GM12878 (cell line): Measurements from ENCODE around the gene TDP2. TPM values are rescaled to one million over a fixed set of nuclear protein-coding genes. Genes with fewer than 3 reads are reported as not detected.
A peak's percentile ranks its signal among the peaks of the same experiment; 100 is the strongest.

Experiments used
- ATAC-seq: fragments of 200-7000 bp; cut with Tn5 transposase; 3 replicates; pipeline ENCODE4 v1.9.1; 2020; ENCODE audit warnings: mild to moderate bottlenecking, moderate library complexity
- BruUV-seq: library from RNA; stranded (reverse); fragments of 400-500 nt; replicated peaks from 2 replicates; lab custom pipeline; 2021; lab: Mats Ljungman, UMichigan
- CTCF ChIA-PET: fragments of 300-600 bp; sonication (Branson Sonifier 250); formaldehyde crosslinking; extraction: SDS; loops from one replicate; lab custom pipeline; 2021; ENCODE audit warnings: inconsistent platforms; lab: Yijun Ruan, JAX
- POLR2A ChIA-PET: fragments of 350-600 bp; formaldehyde crosslinking; extraction: SDS; loops from one replicate; lab custom pipeline; 2021; ENCODE audit warnings: inconsistent platforms; lab: Charles Lee
- RAD21 ChIA-PET: fragments of 300-600 bp; sonication (Branson Sonifier 250); formaldehyde crosslinking; loops from one replicate; lab custom pipeline; 2023; ENCODE audit warnings: antibody characterized with exemption; ENCODE audit not compliant: unreplicated experiment; lab: Charles Lee
- SMC1A ChIA-PET: fragments of 300-600 bp; sonication (Branson Sonifier 250); formaldehyde crosslinking; loops from one replicate; lab custom pipeline; 2023; ENCODE audit not compliant: unreplicated experiment, uncharacterized antibody; lab: Charles Lee
- DNase-seq: peaks from one replicate; pipeline ENCODE4 v3.0.0-alpha.2; 2011; ENCODE audit warnings: low read depth, low spot score
- FAIRE-seq: peaks from 3 replicates; lab custom pipeline; 2011; peaks lifted over from hg19 to GRCh38; lab: Jason Lieb, UNC
- H2AFZ ChIP-seq: 2 replicates; pipeline ENCODE4 v1.6.0; 2011; ENCODE audit warnings: low read depth, low read length, control low read depth; ENCODE audit not compliant: control insufficient read depth
- H3K27ac ChIP-seq: 2 replicates; pipeline ENCODE4 v1.5.1; 2011; ENCODE audit warnings: control low read depth; ENCODE audit not compliant: control insufficient read depth, insufficient read depth
- H3K27me3 ChIP-seq, 2 experiments: replicated peaks in 1 of 2; 2 replicates each; pipeline versions ENCODE4 v1.6.0 to v1.6.1; 2011; ENCODE audit warnings: low read length in 1 of 2; ENCODE audit not compliant: control insufficient read depth in 2 of 2, insufficient read depth in 2 of 2
- H3K36me3 ChIP-seq, 2 experiments: 2 replicates each; pipeline ENCODE4 v1.5.1; 2011; ENCODE audit warnings: low read length in 1 of 2; ENCODE audit not compliant: control insufficient read depth in 2 of 2, insufficient read depth in 2 of 2
- H3K4me1 ChIP-seq: 2 replicates; pipeline ENCODE4 v1.6.1; 2011; ENCODE audit warnings: mild to moderate bottlenecking, low read length, moderate library complexity, mixed read lengths; ENCODE audit not compliant: control insufficient read depth, insufficient read depth
- H3K4me2 ChIP-seq: 2 replicates; pipeline ENCODE4 v1.6.0; 2011; ENCODE audit warnings: control low read depth; ENCODE audit not compliant: control insufficient read depth, insufficient read depth
- H3K4me3 ChIP-seq: fragments of 200-600 bp; sonication (generic); 2 replicates; pipeline ENCODE4 v1.5.1; 2016
- H3K79me2 ChIP-seq: 2 replicates; pipeline ENCODE4 v1.6.0; 2011; ENCODE audit warnings: low read length; ENCODE audit not compliant: control insufficient read depth, insufficient read depth
- H3K9ac ChIP-seq: 2 replicates; pipeline ENCODE4 v1.8.0; 2011; ENCODE audit warnings: low read length, control low read depth, mixed read lengths; ENCODE audit not compliant: control insufficient read depth, insufficient read depth
- H3K9me3 ChIP-seq: replicated peaks from 3 replicates; pipeline ENCODE4 v1.5.1; 2011; ENCODE audit warnings: mild to moderate bottlenecking, low read length; ENCODE audit not compliant: control insufficient read depth, insufficient read depth
- H4K20me1 ChIP-seq: 2 replicates; pipeline ENCODE4 v1.6.0; 2011; ENCODE audit not compliant: control insufficient read depth, insufficient read depth
- BACH1 ChIP-seq: fragments of 450-650 bp; IDR thresholded peaks from 2 replicates; pipeline ENCODE4 v1.6.1; 2017; ENCODE audit warnings: mild to moderate bottlenecking, borderline replicate concordance
- CUX1 ChIP-seq: IDR thresholded peaks from 2 replicates; pipeline ENCODE4 v1.6.1; 2012; ENCODE audit warnings: improper control_type of control experiment, low read depth, low read length; ENCODE audit not compliant: insufficient replicate concordance
- E2F4 ChIP-seq: IDR thresholded peaks from 2 replicates; pipeline ENCODE4 v1.6.1; 2012; ENCODE audit warnings: low read depth, low read length, improper control_type of control experiment
- IRF5 ChIP-seq: fragments of 450-650 bp; IDR thresholded peaks from 2 replicates; pipeline ENCODE4 v1.6.1; 2017; ENCODE audit warnings: borderline replicate concordance
- REST ChIP-seq: IDR thresholded peaks from 2 replicates; pipeline ENCODE4 v1.6.1; 2012; ENCODE audit warnings: mild to moderate bottlenecking, low read depth, low read length
- SMAD1 ChIP-seq: fragments of 450-650 bp; IDR thresholded peaks from 2 replicates; pipeline ENCODE4 v1.6.1; 2018; ENCODE audit warnings: mild to moderate bottlenecking, low read depth; ENCODE audit not compliant: partially characterized antibody
- YY1 ChIP-seq: IDR thresholded peaks from 2 replicates; pipeline ENCODE4 v1.6.1; 2011; ENCODE audit warnings: low read depth, mild to moderate bottlenecking, low read length
- ZNF622 ChIP-seq: fragments of 450-650 bp; IDR thresholded peaks from 2 replicates; pipeline ENCODE4 v1.6.1; 2017; ENCODE audit warnings: mild to moderate bottlenecking, inconsistent platforms
- WGBS: methylation state at CpG from one replicate; pipeline ENCODE4 v1.1.6; 2016; ENCODE audit warnings: low lambda C conversion rate; ENCODE audit not compliant: insufficient replicate concordance, insufficient coverage; ENCODE audit errors: missing lambda C conversion rate; 5-methylcytosine and 5-hydroxymethylcytosine counted together
- in situ Hi-C: fragments of 300-500 bp; cut with MboI; formaldehyde crosslinking; loops from 9 replicates; pipeline ENCODE4 v1.14.3; 2018; ENCODE audit warnings: mixed read lengths
- intact Hi-C: fragments of 100-400 bp; cut with micrococcal nuclease; formaldehyde crosslinking; loops from one replicate; pipeline ENCODE4 v1.14.2; 2022; ENCODE audit not compliant: unreplicated experiment
- polyA plus RNA-seq, 11 experiments: library from polyadenylated mRNA; depleted of rRNA in 4 of 11; unstranded in 6 of 11; stranded (reverse) in 5 of 11; fragments of >200 nt; fragmentation: Nextera tagmentation in 4 of 11; fragmentation: Illumina TruSeq in 1 of 11; extraction: Ambion mirVana in 4 of 11; extraction: Trizol in 1 of 11; gene quantifications; 1 replicate in 1 of 11; 2 replicates in 10 of 11; pipeline versions ENCODE4 v1.2.1 to v1.2.3, GENCODE V29; 2011 to 2016; ENCODE audit warnings: inconsistent platforms in 2 of 11, missing spikeins in 2 of 11, low read depth in 1 of 11
- total RNA-seq, 4 experiments: library from RNA; depleted of rRNA in 3 of 4; stranded (reverse); fragments of >200 nt in 3 of 4; fragmentation: Illumina TruSeq in 1 of 4; extraction: Trizol in 1 of 4; gene quantifications; 2 replicates each; pipeline versions ENCODE4 v1.2.1 to v1.2.3, GENCODE V29; 2013 to 2021

TDP2 gene
- total and polyA plus RNA-seq, 10 of the 15 experiments (the other 5 are each of a cell fraction or from before 2014, with no cell fraction given): 24.4 to 53.3 (median 38.8) TPM

- RAD21 ChIA-PET: interaction anchor here (0.7 to 1.0 kb wide), 2 partner anchors 109 to 113 kb away, joined by 4 read pairs; no protein-coding TSS in a partner anchor
- Histone ChIP-seq H3K27me3 (no peaks in the 10 kb centered on the region), H3K4me3 (no peak overlapping the region), H4K20me1 (no peaks in the 10 kb centered on the region), H3K9ac (no peak overlapping the region), H3K4me2 (no peak overlapping the region), H2AFZ (no peak overlapping the region), H3K9me3 (no peaks in the 10 kb centered on the region), H3K4me1 (no peaks in the 10 kb centered on the region; the same call in 1 of the 2 replicates), H3K79me2 (no peaks in the 10 kb centered on the region), H3K36me3 (no peaks in the 10 kb centered on the region), H3K27ac (no peak overlapping the region)
- FAIRE-seq: peak; percentile 31
- in situ Hi-C loops (loop anchor here (10.0 kb wide), 1 partner anchor 409 kb away; no protein-coding TSS in a partner anchor), intact Hi-C loops (loop anchor here (2.0 to 5.0 kb wide), 3 partner anchors 169 to 412 kb away; no protein-coding TSS in a partner anchor)
- WGBS: 0% methylated on average over 1 of the region's 1 CpG
- POLR2A ChIA-PET: interaction anchor here (0.6 kb wide), 1 partner anchor 13 kb away, joined by 5 read pairs; no protein-coding TSS in a partner anchor
- TF ChIP-seq YY1 (no peak), ZNF622 (no peak), SMAD1 (no peak), IRF5 (no peak), BACH1 (no peak), E2F4 (no peak), CUX1 (no peak), REST (no peak)
- CTCF ChIA-PET: interaction anchor here (1.2 to 4.8 kb wide), 5 partner anchors 110 to 171 kb away, joined by 4 to 35 read pairs (median 12); no protein-coding TSS in a partner anchor
- SMC1A ChIA-PET: interaction anchor here (0.7 to 1.2 kb wide), 4 partner anchors 10 to 113 kb away, joined by 3 to 4 read pairs (median 3); no protein-coding TSS in a partner anchor
- no TSS peak for BruUV-seq
- ATAC-seq: no peak
- DNase-seq: no peak
These were observed 27.5 kb upstream of the TDP2 start for GRCh38 chr6:24694198-24694597.
